LNCaP clone FGC (cell line): Measurements from ENCODE around the gene RPN1.
"Not testable (repeated sequence)": the region's sequence is repeated elsewhere in the genome, so short reads cannot be mapped to it uniquely, and the experiment has no call there.

Experiments used
- DNase-seq: peaks from one replicate; pipeline ENCODE4 v3.0.0-alpha.2; 2011; ENCODE audit warnings: low read depth
- H3K4me3 ChIP-seq: 2 replicates; pipeline ENCODE4 v1.5.1; 2011; ENCODE audit warnings: mild to moderate bottlenecking, low read depth, low read length, control low read depth
- CTCF ChIP-seq: IDR thresholded peaks from 2 replicates; pipeline ENCODE4 v1.5.1; 2012; ENCODE audit warnings: mild to moderate bottlenecking; ENCODE audit not compliant: control insufficient read depth, insufficient read depth; ENCODE audit errors: extremely low read depth

RPN1 gene

GRCh38 chr3:128598884-128599664 lies 51.5 kb downstream of the RPN1 start:
- no peak overlapping the region for H3K4me3 ChIP-seq
- no peak for DNase-seq
- TF ChIP-seq CTCF = no peak

GRCh38 chr3:128597900-128598299 lies 52.7 kb downstream of the RPN1 start:
- DNase-seq = no peak
- TF ChIP-seq CTCF = no peak
- no peak overlapping the region for H3K4me3 ChIP-seq

- no peak for DNase-seq
- TF ChIP-seq CTCF = no peak
- H3K4me3 ChIP-seq = no peak overlapping the region
Measured at GRCh38 chr3:128592864-128593263, 57.8 kb downstream of the RPN1 start.

GRCh38 chr3:128591738-128592426 lies 58.7 kb downstream of the RPN1 start:
- no peak for TF ChIP-seq CTCF
- DNase-seq = no peak
- no peak overlapping the region for H3K4me3 ChIP-seq

- DNase-seq = no peak
- no peak for TF ChIP-seq CTCF
- no peak overlapping the region for H3K4me3 ChIP-seq
Measured at GRCh38 chr3:128590948-128591347, 59.7 kb downstream of the RPN1 start.

GRCh38 chr3:128589985-128590384 lies 60.6 kb downstream of the RPN1 start:
- DNase-seq, H3K4me3 ChIP-seq: not testable (repeated sequence)

GRCh38 chr3:128588147-128588546 lies 62.5 kb downstream of the RPN1 start:
- H3K4me3 ChIP-seq = no peak overlapping the region
- DNase-seq = no peak
- no peak for TF ChIP-seq CTCF
